ENCODE data around the gene GALNT15. TPM values are rescaled to one million over a fixed set of nuclear protein-coding genes. Genes with fewer than 3 reads are reported as not detected.

The GALNT15 gene
- polyA plus RNA-seq, 1 donor (not counting 4 experiments of a cell fraction or from before 2014, with no cell fraction given), result not detected

DNA sequence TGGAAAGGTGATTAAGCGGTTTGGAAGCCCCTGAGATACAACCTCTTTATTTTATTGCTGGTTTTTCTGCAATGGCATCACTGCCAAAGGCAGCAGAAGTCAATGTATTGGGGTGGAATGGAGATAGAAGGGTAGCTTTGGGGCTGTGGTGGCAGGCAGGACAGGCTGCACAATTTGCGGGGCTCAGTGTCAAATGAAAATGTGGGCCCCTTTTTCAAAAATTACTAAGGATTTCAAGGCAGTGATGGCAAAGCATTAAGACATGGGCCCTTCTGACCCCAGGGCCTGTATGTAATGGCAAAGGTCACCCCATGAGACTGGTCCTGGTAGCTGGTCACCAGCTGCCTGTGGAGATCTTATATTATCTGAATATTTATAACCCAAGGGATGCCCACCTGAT lies 29.3 kb upstream of the GALNT15 start:
- H3K9me1 ChIP-seq (ENCODE audit: control insufficient read depth, extremely low read depth, insufficient read depth, low read length), result no peaks in the 10 kb centered on the region
- no peaks in the 10 kb centered on the region for H4K20me1 ChIP-seq (ENCODE audit: control insufficient read depth, extremely low read depth, insufficient read depth, low read length)
- DNase-seq (ENCODE audit: low read depth, low spot score) (no peak), FAIRE-seq (no peak)
- H3K4me3 ChIP-seq (ENCODE audit: control insufficient read depth in 2 of 3, extremely low read depth in 1 of 3, insufficient read depth in 2 of 3, low read depth in 1 of 3, low read length in 3 of 3), result no peak overlapping the region
- no peaks in the 10 kb centered on the region for H3K27me3 ChIP-seq (ENCODE audit: control insufficient read depth, extremely low read depth, insufficient read depth, low read length)
- no peak overlapping the region for H3K9ac ChIP-seq (ENCODE audit: control insufficient read depth, extremely low read depth, insufficient read depth, low read length)
- dilution Hi-C loops (cut with MboI; ENCODE audit: extremely low pct_ligation_motif_present, low sequenced_read_pairs), result no loop called here
- no peak overlapping the region for H3K27ac ChIP-seq (ENCODE audit: control insufficient read depth, insufficient read depth, low read length)
- no peak overlapping the region for H3K4me2 ChIP-seq (ENCODE audit: control insufficient read depth, extremely low read depth, insufficient read depth, low read depth, low read length)
- no peaks in the 10 kb centered on the region for H3K9me3 ChIP-seq (ENCODE audit: control insufficient read depth, low read depth, low read length)
- no peak for TF ChIP-seq EZH2 (IDR thresholded peaks at IDR 0.05; ENCODE audit: low read length)
- TF ChIP-seq, protein P1, sequence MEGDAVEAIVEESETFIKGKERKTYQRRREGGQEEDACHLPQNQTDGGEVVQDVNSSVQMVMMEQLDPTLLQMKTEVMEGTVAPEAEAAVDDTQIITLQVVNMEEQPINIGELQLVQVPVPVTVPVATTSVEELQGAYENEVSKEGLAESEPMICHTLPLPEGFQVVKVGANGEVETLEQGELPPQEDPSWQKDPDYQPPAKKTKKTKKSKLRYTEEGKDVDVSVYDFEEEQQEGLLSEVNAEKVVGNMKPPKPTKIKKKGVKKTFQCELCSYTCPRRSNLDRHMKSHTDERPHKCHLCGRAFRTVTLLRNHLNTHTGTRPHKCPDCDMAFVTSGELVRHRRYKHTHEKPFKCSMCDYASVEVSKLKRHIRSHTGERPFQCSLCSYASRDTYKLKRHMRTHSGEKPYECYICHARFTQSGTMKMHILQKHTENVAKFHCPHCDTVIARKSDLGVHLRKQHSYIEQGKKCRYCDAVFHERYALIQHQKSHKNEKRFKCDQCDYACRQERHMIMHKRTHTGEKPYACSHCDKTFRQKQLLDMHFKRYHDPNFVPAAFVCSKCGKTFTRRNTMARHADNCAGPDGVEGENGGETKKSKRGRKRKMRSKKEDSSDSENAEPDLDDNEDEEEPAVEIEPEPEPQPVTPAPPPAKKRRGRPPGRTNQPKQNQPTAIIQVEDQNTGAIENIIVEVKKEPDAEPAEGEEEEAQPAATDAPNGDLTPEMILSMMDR (optimal IDR thresholded peaks at IDR 0.05 in 1 of 3, IDR thresholded peaks at IDR 0.05 in 1 of 3, conservative IDR thresholded peaks at IDR 0.05 in 1 of 3; ENCODE audit: extremely low read depth in 1 of 3, insufficient read depth in 2 of 3, low read length in 3 of 3), result no peak
- H3K36me3 ChIP-seq (ENCODE audit: control insufficient read depth in 2 of 2, extremely low read depth in 1 of 2, insufficient read depth in 2 of 2, low read length in 2 of 2), result no peaks in the 10 kb centered on the region
- H3K4me1 ChIP-seq (ENCODE audit: control insufficient read depth, extremely low read depth, insufficient read depth, low read length), result peaks cover 18% of the 10 kb centered on the region
- no peak overlapping the region for H2AFZ ChIP-seq (ENCODE audit: control insufficient read depth, low read length)
- no peaks in the 10 kb centered on the region for H3K79me2 ChIP-seq (ENCODE audit: control insufficient read depth, insufficient read depth, low read length)

GRCh38 chr3:16146015-16146730 lies 28.3 kb upstream of the GALNT15 start:
- FAIRE-seq, result no peak
- no peak for TF ChIP-seq EZH2 (IDR thresholded peaks at IDR 0.05; ENCODE audit: low read length)
- TF ChIP-seq, protein P1 (optimal IDR thresholded peaks at IDR 0.05 in 1 of 3, IDR thresholded peaks at IDR 0.05 in 1 of 3, conservative IDR thresholded peaks at IDR 0.05 in 1 of 3; ENCODE audit: extremely low read depth in 1 of 3, insufficient read depth in 2 of 3, low read length in 3 of 3), result no peak
- Histone ChIP-seq H4K20me1 (ENCODE audit: control insufficient read depth, extremely low read depth, insufficient read depth, low read length) (no peaks in the 10 kb centered on the region), H3K9ac (ENCODE audit: control insufficient read depth, extremely low read depth, insufficient read depth, low read length) (no peak overlapping the region), H3K27ac (ENCODE audit: control insufficient read depth, insufficient read depth, low read length) (peak overlapping the region; percentile 46), H3K9me1 (ENCODE audit: control insufficient read depth, extremely low read depth, insufficient read depth, low read length) (no peaks in the 10 kb centered on the region), H3K36me3 (ENCODE audit: control insufficient read depth in 2 of 2, extremely low read depth in 1 of 2, insufficient read depth in 2 of 2, low read length in 2 of 2) (no peaks in the 10 kb centered on the region), H3K79me2 (ENCODE audit: control insufficient read depth, insufficient read depth, low read length) (no peaks in the 10 kb centered on the region), H3K9me3 (ENCODE audit: control insufficient read depth, low read depth, low read length) (no peaks in the 10 kb centered on the region), H2AFZ (ENCODE audit: control insufficient read depth, low read length) (no peak overlapping the region), H3K4me1 (ENCODE audit: control insufficient read depth, extremely low read depth, insufficient read depth, low read length) (peaks cover 8% of the 10 kb centered on the region), H3K27me3 (ENCODE audit: control insufficient read depth, extremely low read depth, insufficient read depth, low read length) (no peaks in the 10 kb centered on the region), H3K4me2 (ENCODE audit: control insufficient read depth, extremely low read depth, insufficient read depth, low read depth, low read length) (no peak overlapping the region), H3K4me3 (ENCODE audit: control insufficient read depth in 2 of 3, extremely low read depth in 1 of 3, insufficient read depth in 2 of 3, low read depth in 1 of 3, low read length in 3 of 3) (no peak overlapping the region)
- DNase-seq (ENCODE audit: low read depth, low spot score), result no peak
- dilution Hi-C loops (cut with MboI; ENCODE audit: extremely low pct_ligation_motif_present, low sequenced_read_pairs), result no loop called here

Data from keratinocyte (primary cell).